PFSK-1 (cell line): ENCODE measurements around the gene PMPCA.

Experiments used
- POLR2AphosphoS5 ChIP-seq: IDR thresholded peaks from 2 replicates; pipeline ENCODE4 v1.6.1; 2012; ENCODE audit warnings: low read depth, mild to moderate bottlenecking, control low read depth, low read length, moderate library complexity
- REST ChIP-seq, 2 experiments: IDR thresholded peaks; 2 replicates each; pipeline versions ENCODE4 v1.6.1 to v1.8.0; 2011 to 2012; ENCODE audit warnings: low read depth in 2 of 2, low read length in 2 of 2, control low read depth in 1 of 2, inconsistent platforms in 1 of 2, mild to moderate bottlenecking in 1 of 2, moderate library complexity in 1 of 2; ENCODE audit not compliant: insufficient read depth in 1 of 2
- SIN3A ChIP-seq: IDR thresholded peaks from 2 replicates; pipeline ENCODE4 v1.6.1; 2012; ENCODE audit warnings: mild to moderate bottlenecking, low read length, moderate library complexity, borderline replicate concordance; ENCODE audit not compliant: insufficient read depth
- TAF1 ChIP-seq: IDR thresholded peaks from 2 replicates; pipeline ENCODE4 v1.6.1; 2012; ENCODE audit warnings: low read length, control low read depth, borderline replicate concordance; ENCODE audit not compliant: insufficient read depth

- TF ChIP-seq TAF1 = no peak
- TF ChIP-seq POLR2AphosphoS5 = no peak
- no peak for TF ChIP-seq SIN3A
- no peak for TF ChIP-seq REST (IDR thresholded peaks at IDR 0.05; ENCODE audit: insufficient read depth in 1 of 2, low read depth in 2 of 2, low read length in 2 of 2)
Measured at GRCh38 chr9:136399176-136400037, 11.1 kb upstream of the PMPCA start.
